ENCODE results near the gene HIF1A.
A peak's percentile ranks its signal among the peaks of the same experiment; 100 is the strongest.
"Not testable (repeated sequence)": the region's sequence is repeated elsewhere in the genome, so short reads cannot be mapped to it uniquely, and the experiment has no call there.

The HIF1A gene

GRCh38 chr14:61705017-61705416 lies 9.7 kb downstream of the HIF1A start:
- H3K27ac ChIP-seq: no peak overlapping the region
- no peak for DNase-seq (ENCODE audit: low spot score)
- POLR2A ChIA-PET (ENCODE audit: low non-redundant PET): no interaction called here
- CTCF ChIA-PET: no interaction called here
- TF ChIP-seq CTCF (conservative IDR thresholded peaks at IDR 0.05; ENCODE audit: low read depth): no peak

GRCh38 chr14:61706096-61706690 lies 10.9 kb downstream of the HIF1A start:
- ChIA-PET CTCF (interaction anchor here (0.6 kb wide), 1 partner anchor 38 kb away, joined by 5 read pairs; no protein-coding TSS in a partner anchor), POLR2A (ENCODE audit: low non-redundant PET) (no interaction called here)
- no peak overlapping the region for H3K27ac ChIP-seq
- TF ChIP-seq CTCF (conservative IDR thresholded peaks at IDR 0.05; ENCODE audit: low read depth): no peak
- DNase-seq (ENCODE audit: low spot score): no peak

DNA sequence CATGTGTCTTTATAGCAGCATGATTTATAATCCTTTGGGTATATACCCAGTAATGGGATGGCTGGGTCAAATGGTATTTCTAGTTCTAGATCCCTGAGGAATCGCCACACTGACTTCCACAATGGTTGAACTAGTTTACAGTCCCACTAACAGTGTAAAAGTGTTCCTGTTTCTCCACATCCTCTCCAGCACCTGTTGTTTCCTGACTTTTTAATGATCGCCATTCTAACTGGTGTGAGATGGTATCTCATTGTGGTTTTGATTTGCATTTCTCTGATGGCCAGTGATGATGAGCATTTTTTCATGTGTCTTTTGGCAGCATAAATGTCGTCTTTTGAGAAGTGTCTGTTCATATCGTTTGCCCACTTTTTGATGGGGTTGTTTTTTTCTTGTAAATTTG lies 12.5 kb downstream of the HIF1A start:
- H3K27ac ChIP-seq; POLR2A ChIA-PET (ENCODE audit: low non-redundant PET); CTCF ChIA-PET; DNase-seq (ENCODE audit: low spot score): not testable (repeated sequence)

- POLR2A ChIA-PET (ENCODE audit: low non-redundant PET); DNase-seq (ENCODE audit: low spot score): not testable (repeated sequence)
- H3K27ac ChIP-seq: peak overlapping the region; percentile 58
- CTCF ChIA-PET: interaction anchor here (0.6 kb wide), 1 partner anchor 269 kb away, joined by 3 read pairs; no protein-coding TSS in a partner anchor
Measured at GRCh38 chr14:61708693-61709092, 13.4 kb downstream of the HIF1A start.

- no peak for DNase-seq (ENCODE audit: low spot score)
- peak overlapping the region; percentile 47 for H3K27ac ChIP-seq
- ChIA-PET CTCF (interaction anchor here (0.6 kb wide), 1 partner anchor 18 kb away, joined by 4 read pairs; no protein-coding TSS in a partner anchor), POLR2A (ENCODE audit: low non-redundant PET) (interaction anchor here (0.7 kb wide), 1 partner anchor 230 kb away, joined by 6 read pairs; no protein-coding TSS in a partner anchor)
- TF ChIP-seq CTCF (conservative IDR thresholded peaks at IDR 0.05; ENCODE audit: low read depth): no peak
Measured at GRCh38 chr14:61710853-61711817, 15.8 kb downstream of the HIF1A start.

GRCh38 chr14:61712137-61712536 lies 16.8 kb downstream of the HIF1A start:
- TF ChIP-seq CTCF (conservative IDR thresholded peaks at IDR 0.05; ENCODE audit: low read depth): no peak
- DNase-seq (ENCODE audit: low spot score): no peak
- no peak overlapping the region for H3K27ac ChIP-seq
- ChIA-PET CTCF (interaction anchor here (0.6 kb wide), 1 partner anchor 17 kb away, joined by 4 read pairs; no protein-coding TSS in a partner anchor), POLR2A (ENCODE audit: low non-redundant PET) (no interaction called here)

DNA sequence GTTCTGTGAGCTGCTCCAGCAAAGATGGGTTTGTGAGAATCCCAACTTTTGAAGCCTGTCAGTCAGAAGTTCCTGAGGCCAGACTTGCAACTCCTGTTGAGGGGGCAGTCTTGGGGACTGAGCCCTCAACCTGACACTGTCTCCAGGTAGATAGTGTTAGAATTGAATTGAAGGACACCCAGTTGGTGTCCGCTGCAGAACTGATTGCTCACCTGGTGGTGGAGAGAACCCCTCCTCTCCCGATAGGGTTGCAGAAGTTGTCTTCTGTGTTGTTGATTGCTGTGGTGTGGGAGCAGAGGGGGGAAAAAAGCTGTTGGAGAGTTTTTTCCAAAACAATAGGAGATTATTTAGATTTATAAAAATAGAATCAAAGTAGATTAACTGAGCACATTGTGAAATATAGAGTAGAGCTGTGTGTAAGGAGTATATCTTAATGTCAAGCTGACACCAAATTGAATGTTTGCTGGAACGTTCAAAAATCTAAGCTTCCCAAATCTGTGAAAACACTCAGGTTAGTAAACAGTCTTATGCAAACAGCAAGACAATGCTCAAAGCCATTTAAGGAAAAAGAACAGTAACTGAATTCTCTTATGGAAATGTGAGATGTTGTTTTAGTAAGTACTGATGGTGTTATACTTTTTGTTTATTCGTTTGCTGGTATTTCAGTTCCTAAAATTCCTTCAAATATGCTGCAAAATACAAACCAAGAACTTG lies 18.6 kb downstream of the HIF1A start:
- no peak for DNase-seq (ENCODE audit: low spot score)
- CTCF ChIA-PET: interaction anchor here (1.0 kb wide), 1 partner anchor 29 kb away, joined by 3 read pairs; no protein-coding TSS in a partner anchor
- POLR2A ChIA-PET (ENCODE audit: low non-redundant PET): no interaction called here
- no peak for TF ChIP-seq CTCF (conservative IDR thresholded peaks at IDR 0.05; ENCODE audit: low read depth)
- peak overlapping the region; percentile 40; the same call in 1 of the 2 replicates for H3K27ac ChIP-seq

All from RWPE1 (cell line).